ENCODE measurements around the gene ADGRG3.
"Not testable (repeated sequence)": the region's sequence is repeated elsewhere in the genome, so short reads cannot be mapped to it uniquely, and the experiment has no call there.

The ADGRG3 gene

DNA sequence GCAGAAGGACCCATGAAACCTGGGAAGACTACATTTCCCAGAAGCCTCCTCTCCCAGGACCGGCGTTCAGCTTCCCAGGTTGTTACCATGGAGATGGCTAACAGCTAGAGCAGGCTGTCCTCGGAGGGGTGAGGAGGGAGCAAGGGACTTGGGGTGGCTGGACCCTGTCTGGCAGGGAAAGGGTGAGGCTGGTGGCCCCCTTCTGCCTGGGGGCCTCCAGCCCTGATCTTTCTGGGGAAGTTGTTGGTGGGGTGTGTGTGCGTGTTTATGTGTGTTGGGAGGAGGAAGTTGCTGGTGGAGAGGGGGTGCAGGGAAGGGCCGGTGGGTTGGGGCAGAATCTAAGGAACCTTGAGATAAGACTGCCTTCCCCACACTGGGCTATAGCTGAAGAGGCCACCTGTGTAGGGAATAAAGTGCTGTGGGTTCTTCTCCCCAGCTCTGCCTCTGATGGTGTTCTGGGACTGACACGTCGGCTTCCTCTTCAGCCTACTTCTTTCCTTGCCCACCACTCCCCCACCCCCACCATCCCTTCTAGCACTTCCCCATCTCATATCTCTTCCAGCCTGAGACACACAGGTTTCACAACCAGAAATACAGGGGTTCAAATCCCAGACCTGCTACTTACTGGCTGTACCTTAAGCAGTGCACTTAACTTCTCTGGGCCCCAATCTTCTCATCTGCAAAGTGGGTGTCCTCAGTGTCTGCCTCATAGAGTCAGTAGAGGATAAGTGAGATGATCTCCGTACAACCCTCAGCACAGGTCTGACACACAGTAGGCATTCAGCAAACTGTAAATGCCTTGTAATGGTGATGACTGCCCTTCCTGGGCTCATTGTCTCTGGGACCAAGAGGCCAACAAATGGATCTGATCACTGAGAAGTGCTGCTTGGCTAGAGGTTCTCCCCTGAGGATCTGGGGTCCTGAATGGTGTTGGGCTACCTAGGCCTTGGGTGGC lies 26.9 kb downstream of the ADGRG3 start, which contains the start of gene DRC7:
Gene DRC7 (plus strand): TSS at position 82 of the 955 bp plus-strand sequence. CDS start 3,144 bp downstream, outside the sequence.
- DNase-seq (ENCODE audit: low read depth in 2 of 2), result no peak

DNA sequence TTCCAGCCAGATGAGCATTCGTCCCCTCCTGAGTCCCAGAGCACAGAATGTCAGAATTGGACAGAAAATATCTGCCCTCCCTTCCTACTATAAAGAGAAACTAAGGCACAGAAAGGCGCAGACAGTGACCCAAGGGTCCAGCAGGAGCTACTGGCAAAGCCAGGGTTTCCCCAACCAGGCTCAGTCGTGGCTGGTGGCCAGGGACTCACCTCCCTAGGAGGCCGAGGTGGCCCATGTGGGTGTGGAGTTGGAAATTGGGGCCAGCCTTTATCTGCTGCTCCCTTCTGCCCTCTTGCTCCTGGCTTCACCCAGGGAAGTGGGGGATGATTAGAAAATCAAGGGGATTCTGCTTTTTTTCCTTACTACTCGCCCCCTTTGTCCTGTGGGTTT lies 27.6 kb downstream of the ADGRG3 start:
- DNase-seq (ENCODE audit: low read depth in 2 of 2), result no peak

GRCh38 chr16:57696240-57696639 lies 28.1 kb downstream of the ADGRG3 start:
- no peak for DNase-seq (ENCODE audit: low read depth in 2 of 2)

- DNase-seq (ENCODE audit: low read depth in 2 of 2), result no peak
Observed at GRCh38 chr16:57697896-57698537, 29.9 kb downstream of the ADGRG3 start.

GRCh38 chr16:57698812-57699405 lies 30.8 kb downstream of the ADGRG3 start:
- no peak for DNase-seq (ENCODE audit: low read depth in 2 of 2)

DNA sequence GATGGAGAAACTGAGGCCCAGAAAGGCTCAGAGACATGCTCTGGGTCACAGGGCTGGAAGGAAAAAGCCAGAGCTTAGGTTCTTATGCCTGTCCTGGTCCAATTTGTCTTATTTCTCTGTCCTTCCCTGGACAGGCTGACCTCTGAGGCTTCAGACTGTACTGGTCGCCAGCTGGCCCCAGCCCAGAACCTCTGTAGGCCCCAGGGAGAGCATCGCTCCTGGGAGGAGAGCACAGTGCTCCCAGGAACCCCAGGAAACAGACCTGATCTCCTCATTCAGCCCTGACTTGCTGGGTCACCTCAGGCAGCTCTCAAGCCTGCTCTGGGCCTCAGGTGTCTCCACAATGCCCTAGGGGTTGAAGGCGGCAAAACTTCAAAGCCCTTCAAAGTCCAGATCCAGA lies 31.4 kb downstream of the ADGRG3 start:
- DNase-seq (ENCODE audit: low read depth in 2 of 2), result no peak

- DNase-seq (ENCODE audit: low read depth in 2 of 2), result no peak
Observed at GRCh38 chr16:57699899-57700298, 31.8 kb downstream of the ADGRG3 start.

DNA sequence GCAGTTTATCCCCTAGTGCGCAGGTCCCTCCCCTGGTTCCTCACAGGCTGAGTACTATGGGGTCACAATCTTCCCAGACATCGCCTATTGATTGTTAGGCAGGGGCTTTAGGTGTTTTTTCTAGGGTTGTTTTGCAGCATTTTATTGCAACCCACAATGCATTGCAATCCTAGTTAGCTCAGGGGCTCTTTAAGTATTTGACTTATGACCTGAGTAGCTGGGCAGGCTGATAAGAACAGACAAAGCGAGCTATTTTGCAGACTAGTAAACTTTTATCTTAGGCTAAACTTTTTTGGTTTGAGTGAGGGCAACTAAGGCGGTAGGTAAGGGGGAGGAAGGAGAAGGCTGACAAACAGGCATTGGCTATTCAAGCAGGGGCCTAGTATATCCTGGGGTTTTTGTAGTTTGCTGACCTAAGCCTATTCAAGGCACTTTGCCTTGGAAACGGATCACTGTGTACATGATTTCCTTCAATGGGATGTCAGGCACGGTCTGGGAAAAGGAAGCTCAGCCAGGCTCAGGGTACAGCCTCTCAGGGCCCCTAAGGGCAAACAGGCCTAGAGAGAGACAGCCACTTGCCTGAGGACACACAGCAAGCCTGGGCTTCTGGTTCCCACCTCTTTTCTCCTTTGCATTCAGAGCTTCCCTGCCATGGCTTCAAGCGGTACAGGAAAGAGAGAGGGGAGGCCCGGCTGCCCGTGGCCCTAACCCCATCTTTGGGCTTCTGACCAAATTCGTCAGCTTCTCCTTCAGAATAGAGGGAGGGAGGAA lies 32.9 kb downstream of the ADGRG3 start:
- no peak for DNase-seq (ENCODE audit: low read depth in 2 of 2)

DNA sequence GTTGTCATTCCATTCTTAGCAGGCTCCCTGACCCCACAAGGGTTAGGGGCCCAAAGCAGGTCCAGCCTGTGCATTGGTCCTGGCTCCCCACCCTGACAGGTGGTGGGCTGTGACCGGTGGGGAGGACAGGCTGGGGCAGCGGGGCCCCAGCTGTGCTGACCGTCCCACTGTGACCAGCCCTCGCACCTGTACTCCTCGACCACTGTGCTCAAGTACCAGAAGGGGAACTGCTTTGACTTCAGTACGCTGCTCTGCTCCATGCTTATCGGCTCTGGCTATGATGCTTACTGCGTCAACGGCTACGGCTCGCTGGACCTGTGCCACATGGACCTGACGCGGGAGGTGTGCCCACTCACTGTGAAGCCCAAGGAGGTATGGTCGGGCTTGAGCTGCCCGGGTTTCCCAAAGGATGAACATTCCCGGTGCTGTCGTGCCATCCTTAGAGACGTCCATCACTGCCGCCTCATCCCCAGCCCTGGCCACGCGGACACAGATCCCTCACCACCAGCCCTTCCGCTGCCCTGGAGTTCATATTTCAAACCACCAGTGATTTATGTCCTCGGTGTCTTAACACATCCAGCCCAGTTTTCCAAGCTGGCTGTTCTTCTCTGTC lies 33.8 kb downstream of the ADGRG3 start:
- no peak for DNase-seq (ENCODE audit: low read depth in 2 of 2)

GRCh38 chr16:57703416-57704010 lies 35.4 kb downstream of the ADGRG3 start:
- DNase-seq (ENCODE audit: low read depth in 2 of 2), result no peak

DNA sequence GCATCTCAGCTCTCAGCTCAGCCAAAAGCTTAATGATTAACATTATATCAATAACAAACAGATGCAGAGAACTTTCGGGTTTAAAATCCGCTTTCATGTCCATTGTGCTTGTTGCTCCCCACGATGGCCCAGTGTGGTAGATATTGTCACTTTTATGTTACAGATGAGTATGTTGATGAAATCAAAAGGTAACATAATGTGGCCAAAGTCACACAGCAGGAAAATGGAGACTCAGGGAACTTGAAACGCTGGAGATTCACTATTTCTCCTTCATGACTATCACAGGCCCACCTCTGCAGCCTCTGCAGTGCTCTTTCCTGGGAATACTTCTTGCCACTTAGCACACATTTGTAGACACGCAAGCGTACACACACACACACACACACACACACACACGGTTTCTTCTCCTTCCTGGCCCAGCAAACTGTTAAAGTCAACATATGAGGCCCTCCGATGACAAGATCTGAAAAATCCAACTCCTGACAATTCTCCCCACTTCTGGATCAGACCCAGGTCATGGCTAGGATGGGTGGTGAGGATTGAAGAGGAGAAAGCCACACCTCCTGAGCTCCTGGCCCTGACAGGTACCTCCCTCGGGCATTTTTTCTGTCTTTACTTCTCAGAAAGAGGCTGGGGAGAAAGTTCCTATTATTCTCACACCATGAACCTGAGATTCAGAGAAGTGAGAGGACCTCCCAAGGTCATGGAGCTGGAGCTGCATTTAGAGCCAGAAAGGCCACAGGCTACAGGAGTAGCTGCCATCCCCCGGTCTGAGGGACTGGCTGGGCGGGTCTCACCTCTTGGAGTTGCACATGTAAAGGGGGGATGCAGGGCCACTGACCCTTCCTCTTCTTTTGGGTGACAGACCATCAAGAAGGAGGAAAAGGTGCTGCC lies 36.2 kb downstream of the ADGRG3 start:
- DNase-seq (ENCODE audit: low read depth in 2 of 2), result no peak

DNA sequence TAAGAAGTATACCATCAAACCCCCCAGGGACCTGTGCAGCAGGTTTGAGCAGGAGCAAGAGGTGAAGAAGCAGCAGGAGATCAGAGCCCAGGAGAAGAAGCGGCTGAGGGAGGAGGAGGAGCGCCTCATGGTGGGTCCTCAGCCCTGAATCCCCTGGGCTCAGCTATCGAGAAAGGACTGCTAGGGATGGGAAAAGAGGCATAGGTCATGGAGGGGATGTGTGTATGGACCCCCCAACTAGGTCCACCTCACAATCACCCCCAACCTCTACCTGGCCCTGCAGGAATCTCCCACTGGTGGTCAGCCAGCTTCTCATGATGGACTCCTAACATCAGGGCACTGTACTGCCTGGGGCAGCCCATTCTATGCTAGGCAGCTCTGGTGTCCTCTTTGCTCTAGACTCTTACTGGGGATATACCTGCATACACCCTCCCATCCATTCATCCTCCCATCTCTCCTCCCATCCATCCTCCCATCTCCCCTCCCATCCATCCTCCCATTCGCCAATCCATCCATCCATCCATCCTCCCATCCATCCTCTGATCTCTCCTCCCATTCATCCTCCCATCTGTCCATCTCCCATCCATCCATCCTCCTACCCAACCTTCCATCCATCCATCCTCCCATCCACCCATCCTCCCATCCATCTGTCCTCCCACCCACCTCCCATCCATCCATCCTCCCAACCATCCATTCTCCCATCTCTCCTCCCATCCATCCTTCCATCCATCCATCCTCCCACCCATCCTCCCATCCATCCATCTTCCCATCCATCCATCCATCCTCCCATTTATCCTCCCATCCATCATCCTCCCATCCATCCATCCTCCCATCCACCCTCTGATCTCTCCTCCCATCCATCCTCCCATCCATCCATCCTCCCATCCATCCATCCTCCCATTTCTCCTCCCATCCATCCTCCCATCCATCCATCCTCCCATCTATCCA lies 37.1 kb downstream of the ADGRG3 start:
- no peak for DNase-seq (ENCODE audit: low read depth in 2 of 2)

GRCh38 chr16:57706717-57707116 lies 38.6 kb downstream of the ADGRG3 start:
- no peak for DNase-seq (ENCODE audit: low read depth in 2 of 2)

- no peak for DNase-seq (ENCODE audit: low read depth in 2 of 2)
Observed at GRCh38 chr16:57707331-57707730, 39.2 kb downstream of the ADGRG3 start.

GRCh38 chr16:57708168-57708567 lies 40.1 kb downstream of the ADGRG3 start:
- DNase-seq (ENCODE audit: low read depth in 2 of 2), result no peak

GRCh38 chr16:57709663-57710062 lies 41.6 kb downstream of the ADGRG3 start:
- DNase-seq (ENCODE audit: low read depth in 2 of 2), result no peak

DNA sequence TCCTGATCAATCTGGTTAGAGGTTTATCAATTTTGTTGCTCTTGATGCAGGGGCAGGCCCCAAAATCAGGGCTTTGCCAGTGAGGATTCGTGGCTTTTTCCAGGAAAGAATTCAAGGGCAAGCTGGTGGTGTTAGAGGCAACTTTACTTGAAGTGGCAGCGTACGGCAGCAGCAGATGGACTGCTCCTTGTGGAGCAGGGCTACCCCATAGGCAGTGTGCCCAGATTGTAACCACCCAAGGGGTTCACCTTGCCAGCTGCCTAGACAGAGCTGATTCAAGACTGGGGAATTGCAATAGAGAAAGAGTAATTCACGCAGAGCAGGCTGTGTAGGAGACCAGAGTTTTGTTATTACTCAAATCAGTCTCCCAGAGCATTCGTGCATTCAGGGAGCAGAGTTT lies 43.2 kb downstream of the ADGRG3 start:
- DNase-seq (ENCODE audit: low read depth in 2 of 2), result no peak

- DNase-seq (ENCODE audit: low read depth in 2 of 2), result no peak
Observed at GRCh38 chr16:57711993-57712392, 43.9 kb downstream of the ADGRG3 start.

DNA sequence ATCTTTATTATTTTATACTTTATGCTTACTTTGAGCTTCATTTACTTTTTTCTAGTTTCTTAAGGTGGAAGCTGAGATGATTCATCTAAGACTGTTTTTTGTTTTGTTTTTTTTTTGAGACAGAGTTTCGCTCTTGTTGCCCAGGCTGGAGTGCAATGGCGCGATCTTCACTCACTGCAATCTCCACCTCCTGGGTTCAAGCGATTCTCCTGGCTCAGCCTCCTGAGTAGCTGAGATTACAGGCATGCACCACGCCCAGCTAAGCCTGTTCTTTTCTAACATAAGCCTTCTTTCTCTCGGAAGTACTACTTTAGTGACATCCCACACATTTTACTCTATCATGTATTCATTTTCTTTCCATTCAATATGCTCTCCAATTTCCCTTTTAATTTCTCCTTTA lies 44.5 kb downstream of the ADGRG3 start:
- not testable (repeated sequence) for DNase-seq (ENCODE audit: low read depth in 2 of 2)
